Uterus (tissue), 2 donors: ENCODE data around the gene LTBP1.

Experiments used
- POLR2A ChIP-seq, 2 donors: fragments of 450-650 bp; IDR thresholded peaks; one replicate each; pipeline ENCODE4 v1.6.1; 2016; ENCODE audit warnings: antibody characterized with exemption in 2 of 2, mild to moderate bottlenecking in 1 of 2, moderate library complexity in 1 of 2
- TF ChIP-seq, protein P1 (sequence below), 4 experiments: fragments of 200-600 bp in 2 of 4; fragments of 450-650 bp in 2 of 4; sonication (generic) in 2 of 4; IDR thresholded peaks; one replicate each; pipeline ENCODE4 v1.5.1; 2016 to 2019; ENCODE audit warnings: antibody characterized with exemption in 4 of 4, mild to moderate bottlenecking in 2 of 4, moderate library complexity in 1 of 4

DNA sequence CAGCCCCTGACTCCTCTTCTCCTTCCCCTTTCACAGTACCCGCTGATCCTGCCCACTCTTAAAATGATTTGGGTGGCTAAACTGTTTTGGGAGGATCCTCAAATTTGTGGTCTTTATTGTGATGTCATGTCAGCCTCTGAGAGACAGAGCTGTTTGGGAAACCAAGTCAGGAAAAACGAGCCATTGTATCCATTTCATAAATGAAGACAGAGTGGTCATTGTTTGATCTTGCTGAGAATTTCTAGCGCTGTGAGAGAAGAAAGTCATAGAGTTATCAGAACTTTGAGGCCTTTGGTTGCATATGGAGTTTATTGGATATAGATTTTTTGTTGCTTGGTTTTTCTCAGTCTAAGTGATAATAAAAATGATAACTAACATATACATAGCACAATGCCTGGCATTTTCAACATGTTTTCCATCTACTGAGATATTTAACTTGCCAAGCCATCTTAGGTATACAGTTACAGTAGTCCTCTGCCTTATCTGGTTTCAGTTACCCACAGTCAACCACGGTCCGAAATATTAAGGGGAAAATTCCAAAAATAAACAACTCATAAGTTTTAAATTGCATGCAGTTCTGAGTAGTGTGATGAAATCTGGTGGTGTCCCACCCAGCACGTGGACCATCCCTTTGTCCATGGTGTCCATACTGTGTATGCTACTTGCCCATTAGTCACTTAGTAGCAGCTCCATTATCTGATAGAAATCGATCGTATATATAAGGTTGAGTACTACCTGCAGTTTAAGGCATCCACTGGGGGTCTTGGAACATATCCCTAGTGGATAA is 424.7 kb downstream of the LTBP1 start:
- TF ChIP-seq, protein P1, sequence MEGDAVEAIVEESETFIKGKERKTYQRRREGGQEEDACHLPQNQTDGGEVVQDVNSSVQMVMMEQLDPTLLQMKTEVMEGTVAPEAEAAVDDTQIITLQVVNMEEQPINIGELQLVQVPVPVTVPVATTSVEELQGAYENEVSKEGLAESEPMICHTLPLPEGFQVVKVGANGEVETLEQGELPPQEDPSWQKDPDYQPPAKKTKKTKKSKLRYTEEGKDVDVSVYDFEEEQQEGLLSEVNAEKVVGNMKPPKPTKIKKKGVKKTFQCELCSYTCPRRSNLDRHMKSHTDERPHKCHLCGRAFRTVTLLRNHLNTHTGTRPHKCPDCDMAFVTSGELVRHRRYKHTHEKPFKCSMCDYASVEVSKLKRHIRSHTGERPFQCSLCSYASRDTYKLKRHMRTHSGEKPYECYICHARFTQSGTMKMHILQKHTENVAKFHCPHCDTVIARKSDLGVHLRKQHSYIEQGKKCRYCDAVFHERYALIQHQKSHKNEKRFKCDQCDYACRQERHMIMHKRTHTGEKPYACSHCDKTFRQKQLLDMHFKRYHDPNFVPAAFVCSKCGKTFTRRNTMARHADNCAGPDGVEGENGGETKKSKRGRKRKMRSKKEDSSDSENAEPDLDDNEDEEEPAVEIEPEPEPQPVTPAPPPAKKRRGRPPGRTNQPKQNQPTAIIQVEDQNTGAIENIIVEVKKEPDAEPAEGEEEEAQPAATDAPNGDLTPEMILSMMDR (IDR thresholded peaks at IDR 0.05): no peak
- no peak for TF ChIP-seq POLR2A (IDR thresholded peaks at IDR 0.05)
